SU-DHL-6 (cell line): ENCODE measurements around the gene EIF2S3.

ENCODE experiments used
- CTCF ChIP-seq: fragments of 200-600 bp; sonication (generic); IDR thresholded peaks from one replicate; pipeline ENCODE4 v1.5.1; 2017; ENCODE audit warnings: antibody characterized with exemption, mild to moderate bottlenecking, low read length, moderate library complexity; ENCODE audit not compliant: insufficient read depth, poor library complexity, severe bottlenecking
- EZH2phosphoT487 ChIP-seq: fragments of 200-600 bp; sonication (generic), shearing (Covaris generic); conservative IDR thresholded peaks from 2 replicates; pipeline ENCODE4 v1.6.1; 2018; ENCODE audit warnings: mild to moderate bottlenecking, antibody characterized with exemption, low read length, moderate library complexity, mixed read lengths

GRCh38 chrX:24034485-24034884 is 20.3 kb upstream of the EIF2S3 start:
- no peak for TF ChIP-seq EZH2phosphoT487
- no peak for TF ChIP-seq CTCF
